Cerebellar cortex (tissue), 1 donor: Measurements from ENCODE around the gene CSGALNACT2.
"Not testable (repeated sequence)": the region's sequence is repeated elsewhere in the genome, so short reads cannot be mapped to it uniquely, and the experiment has no call there.

Experiments used
- DNase-seq: peaks from one replicate; pipeline ENCODE4 v3.0.0-alpha.2; 2015; ENCODE audit warnings: low spot score

Gene CSGALNACT2

GRCh38 chr10:43216931-43217562 lies 78.8 kb downstream of the CSGALNACT2 start:
- no peak for DNase-seq

- DNase-seq = no peak
Measured at GRCh38 chr10:43217563-43218205, 79.4 kb downstream of the CSGALNACT2 start.

- peak; percentile 55 for DNase-seq
Measured at GRCh38 chr10:43218206-43218950, 80.1 kb downstream of the CSGALNACT2 start.

GRCh38 chr10:43218951-43219837 lies 80.9 kb downstream of the CSGALNACT2 start:
- no peak for DNase-seq

GRCh38 chr10:43219848-43220247 lies 81.6 kb downstream of the CSGALNACT2 start:
- DNase-seq = no peak

- not testable (repeated sequence) for DNase-seq
Measured at GRCh38 chr10:43220251-43220650, 82.0 kb downstream of the CSGALNACT2 start.

GRCh38 chr10:43220657-43221418 lies 82.6 kb downstream of the CSGALNACT2 start:
- no peak for DNase-seq

GRCh38 chr10:43221419-43222209 lies 83.4 kb downstream of the CSGALNACT2 start:
- DNase-seq = no peak

- DNase-seq = no peak
Measured at GRCh38 chr10:43222210-43222720, 84.0 kb downstream of the CSGALNACT2 start.

- no peak for DNase-seq
Measured at GRCh38 chr10:43223056-43223455, 84.8 kb downstream of the CSGALNACT2 start.

GRCh38 chr10:43224321-43224720 lies 86.1 kb downstream of the CSGALNACT2 start:
- DNase-seq = no peak

GRCh38 chr10:43225004-43225786 lies 87.0 kb downstream of the CSGALNACT2 start:
- DNase-seq = no peak

- DNase-seq = no peak
Measured at GRCh38 chr10:43225787-43226153, 87.5 kb downstream of the CSGALNACT2 start.

- DNase-seq = no peak
Measured at GRCh38 chr10:43226441-43226840, 88.2 kb downstream of the CSGALNACT2 start.

GRCh38 chr10:43226851-43227845 lies 88.9 kb downstream of the CSGALNACT2 start:
- DNase-seq = no peak

GRCh38 chr10:43227911-43228782 lies 89.9 kb downstream of the CSGALNACT2 start:
- no peak for DNase-seq

GRCh38 chr10:43228783-43229207 lies 90.5 kb downstream of the CSGALNACT2 start:
- DNase-seq = no peak
